H1 (cell line): ENCODE measurements around the gene EYA2. TPM values are rescaled to one million over a fixed set of nuclear protein-coding genes. Genes with fewer than 3 reads are reported as not detected.

Source experiments
- JUN ChIP-seq: IDR thresholded peaks from 2 replicates; pipeline ENCODE4 v1.6.1; 2011; ENCODE audit warnings: low read depth, mild to moderate bottlenecking, improper control_type of control experiment, low read length
- KDM5A ChIP-seq: fragments of 200-600 bp; IDR thresholded peaks from 2 replicates; pipeline ENCODE4 v1.7.1; 2012; ENCODE audit warnings: mild to moderate bottlenecking, low read length, inconsistent platforms, mixed read lengths
- polyA plus RNA-seq, 7 experiments: library from polyadenylated mRNA; depleted of rRNA in 3 of 7; stranded (reverse) in 5 of 7; unstranded in 2 of 7; fragments of >200 nt in 5 of 7; fragments of 200-250 nt in 2 of 7; gene quantifications; 1 replicate in 5 of 7; 2 replicates in 1 of 7; 4 replicates in 1 of 7; pipeline versions ENCODE4 v1.2.1 to v1.2.3, GENCODE V29; 2011 to 2013; ENCODE audit warnings: missing spikeins in 2 of 7, mixed read lengths in 2 of 7
- total RNA-seq: library from RNA; stranded (reverse); fragmentation: NEBNext Ultra II Directional; extraction: Animal tissue kit (Norgen Biotek cat#: 25700); gene quantifications from 2 replicates; pipeline ENCODE4 v1.2.1, GENCODE V29; 2021

EYA2 gene
- total and polyA plus RNA-seq, 2 of the 8 experiments (the other 6 are each of a cell fraction or from before 2014, with no cell fraction given): 1.6 to 1.7 TPM

DNA sequence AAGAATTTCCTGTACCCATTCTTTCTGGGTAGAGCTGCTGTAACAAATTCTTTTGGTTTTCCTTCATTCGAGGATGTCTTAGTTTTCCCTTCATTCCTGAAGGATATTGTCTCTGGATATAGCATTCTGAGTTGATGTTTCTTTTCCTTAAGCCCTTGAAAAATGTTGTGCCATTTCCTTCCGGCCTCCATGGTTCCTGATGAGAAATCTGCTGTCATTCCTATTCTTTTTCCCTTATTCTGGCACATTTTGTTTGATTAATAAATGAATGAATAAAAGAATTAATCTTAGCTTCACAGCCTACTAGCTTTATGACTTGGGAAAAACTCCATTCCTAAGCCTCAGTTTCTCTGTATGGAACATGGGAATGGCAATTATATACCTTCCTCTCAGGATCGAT, 173.1 kb downstream of the EYA2 start (continued):
- TF ChIP-seq JUN (no peak), KDM5A (no peak)
